ENCODE measurements around the gene GNPTG. TPM values are rescaled to one million over a fixed set of nuclear protein-coding genes. Genes with fewer than 3 reads are reported as not detected.

Gene GNPTG
- polyA plus RNA-seq, 3 donors, result 32.2 to 67.4 (median 40.4) TPM

DNA sequence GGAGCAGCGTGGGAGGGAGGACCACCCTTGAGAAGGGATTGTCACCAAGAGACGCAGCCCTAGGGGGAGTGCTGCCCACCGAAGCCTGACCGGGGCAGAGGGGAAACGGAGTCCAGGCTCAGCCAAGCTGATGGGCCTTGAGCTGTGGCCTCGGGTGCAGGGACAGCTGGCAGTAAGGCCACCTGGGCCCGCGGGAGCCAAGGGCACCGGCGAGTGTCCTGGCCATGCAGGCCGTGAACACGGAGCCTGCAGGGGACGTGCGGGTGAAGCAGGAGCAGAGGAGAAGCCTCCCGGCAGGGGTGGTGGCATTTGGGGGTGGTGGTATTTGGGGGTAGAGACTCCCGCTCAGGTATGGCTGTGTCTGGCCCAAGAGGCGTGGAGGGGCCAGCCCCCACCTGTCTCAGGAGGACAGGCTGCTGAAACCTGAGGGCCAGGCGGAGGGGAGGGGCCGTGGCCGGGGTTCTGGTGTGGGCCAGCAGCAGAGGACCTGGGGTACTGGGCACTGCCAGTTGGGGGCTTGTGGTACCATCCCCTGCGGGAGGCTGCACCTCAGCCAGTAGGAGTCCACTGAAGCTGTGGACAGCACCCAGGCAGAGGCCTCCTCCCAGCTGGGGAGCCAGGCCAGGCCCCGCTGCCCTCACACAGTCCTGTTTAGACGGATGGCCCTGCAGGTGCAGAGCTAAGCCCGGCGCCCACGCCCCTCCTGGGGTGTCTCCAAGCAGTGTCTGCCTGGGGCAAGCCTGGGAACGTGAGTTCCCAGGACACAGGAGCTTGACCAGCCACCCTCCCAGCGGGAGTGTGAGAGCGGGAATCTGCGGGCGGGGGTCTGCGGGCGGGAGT, 4.5 kb downstream of the GNPTG start:
- 70 to 83% (median 81%) methylated on average over 28 to 33 of the region's 33 CpGs for WGBS, 3 donors

GRCh38 chr16:1357906-1358566, 6.3 kb downstream of the GNPTG start:
- WGBS, 3 donors, result 85 to 88% (median 88%) methylated on average over 19 of the region's 19 CpGs
- H3K27ac ChIP-seq (ENCODE audit: low read depth, low read length), result no peak overlapping the region

More for the DNA sequence above, 4.5 kb downstream of the GNPTG start:
- no peak overlapping the region for H3K27ac ChIP-seq (ENCODE audit: low read depth, low read length)

GRCh38 chr16:1361685-1362360, 10.1 kb downstream of the GNPTG start:
- 93 to 95% (median 94%) methylated on average over 41 to 43 of the region's 43 CpGs for WGBS, 3 donors
- no peak overlapping the region for H3K27ac ChIP-seq (ENCODE audit: low read depth, low read length)

GRCh38 chr16:1362807-1363206, 11.1 kb downstream of the GNPTG start:
- no peak overlapping the region for H3K27ac ChIP-seq (ENCODE audit: low read depth, low read length)
- WGBS, 3 donors, result 50 to 89% (median 88%) methylated on average over 11 of the region's 11 CpGs

DNA sequence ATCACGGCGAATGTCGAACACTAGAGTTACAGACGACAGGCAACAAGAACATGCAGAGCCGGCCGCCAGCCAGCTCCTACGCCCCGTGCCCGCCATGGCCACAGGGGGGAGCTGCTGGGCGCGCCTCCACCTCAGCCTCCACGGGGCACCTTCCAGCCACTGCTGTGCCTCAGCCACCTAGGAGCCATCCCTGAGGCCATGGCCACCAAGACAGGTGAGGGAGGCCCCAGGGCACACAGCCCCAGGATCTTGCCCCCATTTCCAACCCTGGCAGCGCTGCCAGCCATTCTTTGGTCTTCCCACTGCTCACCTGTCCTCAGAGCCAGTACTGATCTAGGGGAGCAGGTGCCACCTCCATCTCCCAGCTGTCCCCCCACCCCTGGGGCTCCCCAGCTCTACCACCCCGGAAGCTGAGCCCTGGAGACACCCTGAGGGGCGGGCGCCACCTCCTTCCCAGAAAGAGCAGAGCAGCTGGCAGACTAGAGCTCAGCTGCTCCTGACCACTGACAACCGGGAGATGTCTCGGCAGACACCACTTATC, 11.8 kb downstream of the GNPTG start:
- WGBS, 3 donors, result 44 to 53% (median 46%) methylated on average over 18 of the region's 18 CpGs
- H3K27ac ChIP-seq (ENCODE audit: low read depth, low read length), result no peak overlapping the region

- WGBS, 3 donors, result 89 to 91% (median 90%) methylated on average over 21 to 22 of the region's 22 CpGs
- H3K27ac ChIP-seq (ENCODE audit: low read depth, low read length), result no peak overlapping the region
Measured at GRCh38 chr16:1364510-1364909, 12.8 kb downstream of the GNPTG start.

DNA sequence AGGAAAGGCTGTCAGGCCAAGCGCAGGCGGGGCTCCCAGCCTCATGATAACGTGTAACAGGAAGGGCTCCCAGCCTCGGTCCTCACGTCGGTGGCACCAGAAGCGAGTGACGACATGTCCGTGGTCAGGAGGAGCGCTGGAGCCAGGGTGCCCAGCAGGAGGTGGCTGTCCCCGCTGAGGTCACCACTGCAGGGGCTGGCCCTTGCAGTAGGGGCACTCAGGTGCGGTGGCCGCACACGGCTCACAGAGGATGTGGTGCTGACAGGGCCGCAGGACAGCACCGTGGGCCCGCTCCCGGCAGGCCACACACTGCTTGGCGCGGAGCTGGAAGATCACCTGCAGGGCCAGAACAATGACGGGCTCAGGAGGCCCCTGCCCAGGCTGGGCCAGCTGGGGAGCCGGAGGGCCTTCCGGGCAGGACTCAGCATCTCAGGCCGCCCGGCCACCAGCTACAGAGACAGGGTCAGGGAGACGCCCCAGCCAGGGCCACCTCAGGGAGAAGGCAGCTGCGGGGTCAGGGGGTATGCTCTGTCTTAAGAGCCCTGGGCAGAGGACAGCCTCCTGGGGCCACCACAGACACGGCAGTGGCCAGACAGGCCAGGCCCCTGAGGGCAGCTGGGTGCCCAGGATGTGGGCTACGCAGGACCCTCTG, 14.5 kb downstream of the GNPTG start:
- 81 to 94% (median 88%) methylated on average over 28 to 29 of the region's 29 CpGs for WGBS, 3 donors
- H3K27ac ChIP-seq (ENCODE audit: low read depth, low read length), result no peak overlapping the region

DNA sequence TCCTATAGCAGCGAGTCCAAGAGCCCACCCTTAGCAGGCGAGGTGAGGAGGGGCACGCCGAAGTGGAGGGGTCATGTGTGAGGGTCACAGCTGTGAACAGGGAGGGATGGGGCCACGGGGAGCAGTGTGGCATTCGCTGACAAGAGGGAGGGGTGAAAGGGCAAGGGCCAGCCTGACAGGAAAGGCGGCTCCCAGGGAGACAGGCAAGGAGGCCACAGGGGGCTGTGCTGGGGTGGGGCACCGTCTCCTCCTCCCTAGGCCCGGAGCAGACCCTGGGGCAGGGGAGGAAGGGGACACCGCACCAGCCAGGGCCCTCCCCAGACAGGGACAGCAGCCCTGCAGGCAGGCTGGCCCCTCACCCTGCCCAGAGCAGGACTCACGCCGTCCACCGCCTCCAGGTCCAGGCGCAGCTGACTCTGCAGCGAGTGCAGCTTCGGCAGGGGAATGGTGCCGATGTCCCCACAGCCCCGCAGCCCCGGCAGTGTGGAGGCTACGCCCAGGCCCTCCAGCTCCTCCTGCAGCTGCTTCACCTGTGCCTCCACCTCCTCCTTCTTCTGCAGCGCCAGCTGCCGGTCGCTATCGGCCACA, 15.1 kb downstream of the GNPTG start:
- H3K27ac ChIP-seq (ENCODE audit: low read depth, low read length), result no peak overlapping the region
- WGBS, 3 donors, result 87 to 90% (median 89%) methylated on average over 21 to 24 of the region's 24 CpGs

DNA sequence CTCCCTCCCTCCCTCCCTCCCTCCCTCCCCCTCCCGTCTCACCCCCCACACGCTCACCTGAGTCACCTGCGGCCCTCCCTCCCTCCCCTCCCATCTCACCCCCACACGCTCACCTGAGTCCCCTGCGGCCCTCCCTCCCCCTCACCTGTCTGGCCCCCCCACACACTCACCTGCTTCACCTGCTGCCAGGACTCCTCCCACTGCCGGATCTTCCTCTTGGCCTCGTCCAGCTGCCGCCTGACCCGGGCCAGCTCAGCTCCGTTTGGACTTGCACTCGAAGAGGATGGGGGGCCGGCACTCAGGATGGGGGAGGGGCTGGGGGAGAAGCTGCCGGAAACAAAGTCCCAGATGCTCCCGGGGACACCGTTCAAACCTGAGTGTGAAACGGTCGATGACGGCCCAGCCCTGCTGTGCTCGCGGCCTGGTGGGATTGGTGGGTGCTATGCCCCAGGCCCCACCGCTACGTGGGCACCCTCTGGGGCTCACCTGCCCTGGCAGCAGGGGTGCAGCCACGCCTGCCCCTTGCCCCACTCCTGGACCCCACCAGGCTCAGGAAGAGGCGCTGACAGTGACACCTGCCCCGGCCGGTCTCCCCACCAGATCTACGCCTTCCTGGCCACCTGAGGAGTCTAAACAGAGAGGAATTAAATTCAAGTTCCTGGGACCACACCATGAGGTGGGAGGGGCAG, 15.9 kb downstream of the GNPTG start:
- H3K27ac ChIP-seq (ENCODE audit: low read depth, low read length), result no peak overlapping the region
- 87 to 93% (median 87%) methylated on average over 15 to 27 of the region's 27 CpGs for WGBS, 3 donors

- 89 to 94% (median 90%) methylated on average over 31 to 33 of the region's 33 CpGs for WGBS, 3 donors
- H3K27ac ChIP-seq (ENCODE audit: low read depth, low read length), result no peak overlapping the region
Measured at GRCh38 chr16:1371054-1371978, 19.6 kb downstream of the GNPTG start.

DNA sequence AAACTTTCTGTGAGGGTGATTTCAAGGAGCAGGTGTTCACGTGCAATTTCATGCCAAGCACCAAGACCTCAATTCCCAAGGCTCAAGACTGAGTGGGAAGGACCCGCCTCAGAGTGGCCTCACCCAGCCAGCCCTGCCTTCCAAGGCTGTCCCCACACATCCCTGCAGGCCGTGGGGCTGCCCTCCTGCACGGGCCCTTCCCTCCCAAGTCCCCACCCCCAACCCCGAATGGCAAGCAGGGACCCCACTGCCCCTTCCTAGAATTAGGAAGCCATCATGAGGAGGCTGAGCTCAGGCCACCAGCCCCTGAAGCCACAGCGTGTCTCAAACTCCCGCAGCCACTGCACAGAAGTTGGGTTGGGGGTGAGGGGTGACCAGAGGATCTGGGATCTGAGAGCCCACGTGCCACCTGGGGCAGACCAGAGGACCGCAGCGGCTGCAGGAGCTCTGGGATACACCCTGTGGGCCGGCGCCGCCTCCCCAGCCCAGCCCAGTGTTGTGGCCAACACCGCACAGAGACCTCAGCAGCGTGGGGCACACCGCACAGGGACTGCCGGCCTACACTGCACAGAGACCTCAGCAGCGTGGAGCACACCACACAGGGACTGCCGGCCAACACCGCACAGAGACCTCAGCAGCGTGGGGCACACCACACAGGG, 20.7 kb downstream of the GNPTG start:
- WGBS, 3 donors, result 87 to 95% (median 94%) methylated on average over 13 to 17 of the region's 21 CpGs
- H3K27ac ChIP-seq (ENCODE audit: low read depth, low read length), result no peak overlapping the region

DNA sequence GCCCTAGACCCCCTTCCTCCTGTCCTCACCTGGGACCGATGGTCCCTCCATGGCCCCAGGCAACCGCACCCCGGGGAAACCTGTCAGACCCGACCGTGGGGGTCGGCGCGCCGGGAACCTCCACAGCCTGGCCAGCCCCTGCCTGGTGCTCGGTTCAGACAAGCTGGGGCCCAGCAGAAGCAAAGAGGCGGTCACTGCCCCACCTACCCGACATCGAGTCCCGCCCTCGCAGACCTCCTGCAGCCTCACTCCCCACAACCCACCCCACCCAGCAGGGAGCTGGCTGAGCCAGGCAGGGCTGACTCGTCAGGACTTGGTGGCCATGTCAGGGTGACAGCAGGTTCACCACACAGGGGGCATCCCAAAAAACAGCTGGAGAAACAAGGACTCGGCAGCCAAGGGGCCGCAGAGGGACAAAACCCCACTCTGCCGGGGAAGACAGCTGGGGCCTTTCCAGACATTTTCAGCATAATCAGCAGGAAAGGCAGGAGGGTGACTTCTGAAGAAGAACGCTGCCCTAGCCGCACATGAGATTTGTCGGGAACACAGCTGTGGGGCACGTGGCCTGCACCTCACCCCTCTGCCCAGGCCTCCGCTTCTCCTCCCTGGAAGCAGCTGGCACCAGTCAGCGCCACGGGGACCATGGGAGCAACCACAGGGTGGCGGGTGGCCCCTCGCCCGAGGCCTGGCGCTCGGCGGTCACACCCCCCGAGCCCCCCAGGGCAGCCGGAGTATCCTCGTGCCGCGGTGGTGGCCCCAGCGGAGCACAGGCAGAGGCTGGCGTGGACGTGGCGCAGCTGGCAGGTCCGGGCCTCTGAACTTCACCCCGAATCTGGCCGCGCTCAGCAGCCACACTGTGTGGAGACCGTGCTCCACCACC, 22.9 kb downstream of the GNPTG start:
- 94 to 97% (median 95%) methylated on average over 41 to 46 of the region's 46 CpGs for WGBS, 3 donors
- no peak overlapping the region for H3K27ac ChIP-seq (ENCODE audit: low read depth, low read length)

GRCh38 chr16:1375298-1375640, 23.5 kb downstream of the GNPTG start:
- no peak overlapping the region for H3K27ac ChIP-seq (ENCODE audit: low read depth, low read length)
- 88 to 93% (median 92%) methylated on average over 21 to 24 of the region's 24 CpGs for WGBS, 3 donors

DNA sequence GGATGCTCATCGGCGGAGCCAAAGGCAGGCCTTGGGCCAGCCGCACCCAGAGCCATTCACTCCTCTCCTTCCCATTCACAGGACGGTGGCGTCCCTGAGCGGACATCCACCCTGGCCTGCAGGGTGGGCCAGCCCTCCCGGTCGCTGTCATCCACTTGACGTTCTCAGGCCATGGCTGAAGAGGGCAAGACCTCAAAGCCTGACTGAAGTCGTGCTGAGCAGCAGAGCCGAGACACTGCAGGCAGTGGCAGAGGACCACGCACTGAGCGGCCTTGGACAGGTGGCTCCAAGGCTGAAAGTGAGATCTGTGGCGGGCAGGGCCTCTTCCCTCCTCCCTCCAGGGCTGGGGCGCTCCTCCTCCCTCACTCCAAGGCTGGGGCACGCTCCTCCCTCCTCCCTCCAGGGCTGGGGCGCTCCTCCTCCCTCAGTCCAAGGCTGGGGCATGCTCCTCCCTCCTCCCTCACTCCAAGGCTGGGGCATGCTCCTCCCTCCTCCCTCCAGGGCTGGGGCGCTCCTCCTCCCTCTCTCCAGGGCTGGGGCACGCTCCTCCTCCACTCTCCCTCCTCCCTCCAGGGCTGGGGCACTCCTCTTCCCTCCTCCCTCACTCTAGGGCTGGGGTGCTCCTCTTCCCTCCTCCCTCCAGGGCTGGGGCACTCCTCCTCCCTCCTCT, 24.1 kb downstream of the GNPTG start:
- no peak overlapping the region for H3K27ac ChIP-seq (ENCODE audit: low read depth, low read length)
- WGBS, 3 donors, result 89 to 92% (median 90%) methylated on average over 16 to 19 of the region's 19 CpGs

All from adipose tissue (tissue), 3 donors.